Natural killer cell treated with Interleukin-12 subunit alpha and Interleukin-12 subunit beta and Interleukin-15 and Interleukin-18, amount 100 ng/mL, for 72 hours (primary cell): Measurements from ENCODE around the gene NKD2. TPM values are rescaled to one million over a fixed set of nuclear protein-coding genes. Genes with fewer than 3 reads are reported as not detected.

Experiments used
- ATAC-seq, 2 donors: fragments of 150-1000 bp; cut with Tn5 transposase in 1 of 2; sonication (Bioruptor Pico), chemical (Tn5 transposase) in 1 of 2; 2 replicates each; pipeline ENCODE4 v1.10.0; 2021
- DNase-seq: peaks from one replicate; pipeline ENCODE4 v3.0.0; 2022; ENCODE audit warnings: low spot score
- H3K27ac Mint-ChIP-seq, 2 donors: 1 replicate in 1 of 2; 2 replicates in 1 of 2; pipeline ENCODE4 v1.8.0; 2022; ENCODE audit warnings: mixed read lengths in 2 of 2, mild to moderate bottlenecking in 1 of 2, moderate library complexity in 1 of 2
- H3K27me3 Mint-ChIP-seq, 2 donors: 1 replicate in 1 of 2; 2 replicates in 1 of 2; pipeline ENCODE4 v1.8.0; 2022; ENCODE audit warnings: mixed read lengths in 2 of 2
- H3K36me3 Mint-ChIP-seq: one replicate; pipeline ENCODE4 v1.8.0; 2022; ENCODE audit warnings: mixed read lengths
- H3K4me1 Mint-ChIP-seq, 2 donors: 1 replicate in 1 of 2; 2 replicates in 1 of 2; pipeline ENCODE4 v1.8.0; 2022; ENCODE audit warnings: low read depth in 2 of 2, mixed read lengths in 2 of 2, mild to moderate bottlenecking in 1 of 2
- H3K4me3 Mint-ChIP-seq: one replicate; pipeline ENCODE4 v1.8.0; 2022; ENCODE audit warnings: mixed read lengths
- H3K9me3 Mint-ChIP-seq: 2 replicates; pipeline ENCODE4 v1.8.0; 2022; ENCODE audit warnings: mixed read lengths
- total RNA-seq, 2 donors: library from RNA; stranded (reverse); gene quantifications; one replicate each; pipeline ENCODE4 v1.2.3, GENCODE V29; 2022

The NKD2 gene
- under 1 TPM in 1 of 2 donors, not detected in 1; 0.53 TPM for total RNA-seq

- H3K27ac Mint-ChIP-seq: no peak within 1 kb of the TSS
- DNase-seq: peak; percentile 58
- ATAC-seq: no peak
- peak within 1 kb of the TSS; percentile 65 for H3K4me3 Mint-ChIP-seq
- no peaks in the 10 kb centered on the region for H3K36me3 Mint-ChIP-seq
- peaks cover 5 to 11% of the 10 kb centered on the region in 2 donors for H3K4me1 Mint-ChIP-seq
- peaks cover 31 to 42% of the 10 kb centered on the region in 2 donors for H3K27me3 Mint-ChIP-seq
- no peaks in the 10 kb centered on the region for H3K9me3 Mint-ChIP-seq
Observed at GRCh38 chr5:1008451-1009358, at the start of gene NKD2. TSS of gene NKD2 (plus strand) at chr5:1008802. CDS start at chr5:1009058, 256 bp downstream.

- Mint-ChIP-seq H3K27me3 (peaks cover 19 to 22% of the 10 kb centered on the region in 2 donors), H3K27ac (no peak overlapping the region), H3K4me1 (peaks cover 36 to 41% of the 10 kb centered on the region in 2 donors), H3K4me3 (peak overlapping the region; percentile 42), H3K9me3 (no peaks in the 10 kb centered on the region), H3K36me3 (no peaks in the 10 kb centered on the region)
- no peak for ATAC-seq
- DNase-seq: peak; percentile 50
Observed at GRCh38 chr5:959581-960531, 48.7 kb upstream of the NKD2 start.

DNA sequence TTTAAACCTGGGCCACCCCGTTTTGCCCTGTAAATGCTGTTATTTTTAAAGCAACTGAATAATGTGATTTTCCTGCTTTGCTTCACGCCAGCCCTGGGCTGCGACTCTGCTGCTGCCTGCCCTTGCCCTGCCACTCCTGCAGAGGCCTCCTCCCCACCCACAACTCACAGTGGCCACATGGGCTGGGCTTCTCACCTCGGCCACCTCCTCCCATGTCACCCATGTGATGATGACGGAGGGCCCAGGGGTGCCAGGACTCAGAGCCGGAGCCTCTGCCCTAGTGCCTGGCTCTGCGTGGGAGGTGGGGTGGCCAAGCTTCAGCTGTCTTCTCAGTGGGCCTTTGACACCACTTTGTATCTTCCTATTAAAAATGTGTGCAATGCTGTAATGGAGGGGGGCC, 48.1 kb upstream of the NKD2 start:
- H3K27ac Mint-ChIP-seq: no peak overlapping the region
- DNase-seq (peak; percentile 72), ATAC-seq (peak; percentile 31 to 58)
- no peaks in the 10 kb centered on the region for H3K36me3 Mint-ChIP-seq
- H3K4me1 Mint-ChIP-seq: peaks cover 30 to 35% of the 10 kb centered on the region in 2 donors
- H3K9me3 Mint-ChIP-seq: no peaks in the 10 kb centered on the region
- peak overlapping the region; percentile 42 for H3K4me3 Mint-ChIP-seq
- H3K27me3 Mint-ChIP-seq: peaks cover 12 to 22% of the 10 kb centered on the region in 2 donors

DNA sequence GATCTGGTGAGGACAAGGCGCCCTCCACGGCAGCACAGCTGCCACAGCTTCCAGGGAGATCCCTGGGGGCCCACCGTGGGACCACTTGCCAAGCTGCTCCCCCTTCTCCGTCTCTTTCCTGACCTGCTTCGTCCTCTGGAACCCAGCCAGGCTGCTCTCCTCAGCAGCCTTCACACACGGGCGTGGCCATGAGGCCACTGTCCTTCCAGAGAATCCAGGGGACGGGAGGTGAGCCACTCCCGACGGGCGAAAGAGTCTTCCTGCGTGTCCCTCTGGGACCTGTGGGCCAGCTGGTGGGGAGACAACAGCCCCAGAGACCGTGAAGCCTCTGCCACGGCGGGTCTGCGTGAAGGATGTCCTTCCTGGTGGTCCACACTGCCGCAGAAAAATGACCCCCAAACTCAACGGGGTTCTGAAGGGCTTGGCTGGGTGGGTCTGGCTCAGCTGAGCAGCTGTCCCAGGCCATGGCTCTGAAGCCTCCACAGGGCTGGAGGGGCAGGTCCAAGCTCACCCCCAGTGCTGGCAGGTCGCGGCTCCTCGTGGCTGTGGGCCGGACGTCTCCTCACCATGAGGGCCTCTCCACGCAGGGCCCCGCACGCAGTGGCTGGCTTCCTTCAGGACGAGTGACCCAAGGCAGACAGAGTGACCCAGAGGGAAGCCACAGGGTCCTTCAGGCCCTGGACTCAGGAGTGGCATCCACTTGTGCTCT, 47.4 kb upstream of the NKD2 start:
- Mint-ChIP-seq H3K4me1 (peaks cover 28 to 31% of the 10 kb centered on the region in 2 donors), H3K9me3 (no peaks in the 10 kb centered on the region), H3K36me3 (no peaks in the 10 kb centered on the region), H3K27me3 (peaks cover 8 to 19% of the 10 kb centered on the region in 2 donors), H3K4me3 (no peak overlapping the region), H3K27ac (no peak overlapping the region)
- DNase-seq: peak; percentile 35
- no peak for ATAC-seq

GRCh38 chr5:961711-962240, 46.8 kb upstream of the NKD2 start:
- H3K27ac Mint-ChIP-seq: no peak overlapping the region
- H3K4me3 Mint-ChIP-seq: no peak overlapping the region
- DNase-seq: no peak
- H3K27me3 Mint-ChIP-seq: peaks cover 14 to 19% of the 10 kb centered on the region in 2 donors
- no peaks in the 10 kb centered on the region for H3K9me3 Mint-ChIP-seq
- ATAC-seq: no peak
- no peaks in the 10 kb centered on the region for H3K36me3 Mint-ChIP-seq
- peaks cover 26 to 28% of the 10 kb centered on the region in 2 donors for H3K4me1 Mint-ChIP-seq

- H3K27ac Mint-ChIP-seq: no peak overlapping the region
- H3K4me3 Mint-ChIP-seq: no peak overlapping the region
- H3K36me3 Mint-ChIP-seq: no peaks in the 10 kb centered on the region
- no peaks in the 10 kb centered on the region for H3K9me3 Mint-ChIP-seq
- DNase-seq: no peak
- peaks cover 20% of the 10 kb centered on the region in 2 donors for H3K27me3 Mint-ChIP-seq
- peaks cover 23 to 25% of the 10 kb centered on the region in 2 donors for H3K4me1 Mint-ChIP-seq
- no peak for ATAC-seq
Observed at GRCh38 chr5:962386-962785, 46.2 kb upstream of the NKD2 start.

DNA sequence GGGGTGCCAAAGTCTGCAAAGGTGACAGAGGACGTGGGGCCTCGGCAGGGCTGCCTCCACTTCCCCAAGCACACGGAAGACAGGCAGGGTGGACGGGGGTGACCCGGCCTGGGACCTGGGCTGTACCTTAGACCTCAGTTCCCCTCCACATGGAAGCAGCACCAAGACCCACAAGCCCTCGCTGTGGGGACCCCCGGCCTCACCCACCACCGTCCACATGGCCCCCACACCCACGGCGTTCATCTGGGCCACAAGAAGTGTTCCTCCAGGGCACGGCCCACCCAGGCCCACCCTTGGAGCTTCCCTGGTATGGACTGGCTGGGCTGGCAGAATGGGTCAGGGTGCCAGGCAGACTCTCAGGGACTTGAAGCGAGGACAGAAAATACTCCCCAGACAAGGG, 45.8 kb upstream of the NKD2 start:
- no peak for ATAC-seq
- Mint-ChIP-seq H3K27me3 (peaks cover 25% of the 10 kb centered on the region in 2 donors), H3K27ac (no peak overlapping the region), H3K9me3 (no peaks in the 10 kb centered on the region), H3K36me3 (no peaks in the 10 kb centered on the region), H3K4me1 (peaks cover 19 to 21% of the 10 kb centered on the region in 2 donors), H3K4me3 (no peak overlapping the region)
- DNase-seq: no peak

DNA sequence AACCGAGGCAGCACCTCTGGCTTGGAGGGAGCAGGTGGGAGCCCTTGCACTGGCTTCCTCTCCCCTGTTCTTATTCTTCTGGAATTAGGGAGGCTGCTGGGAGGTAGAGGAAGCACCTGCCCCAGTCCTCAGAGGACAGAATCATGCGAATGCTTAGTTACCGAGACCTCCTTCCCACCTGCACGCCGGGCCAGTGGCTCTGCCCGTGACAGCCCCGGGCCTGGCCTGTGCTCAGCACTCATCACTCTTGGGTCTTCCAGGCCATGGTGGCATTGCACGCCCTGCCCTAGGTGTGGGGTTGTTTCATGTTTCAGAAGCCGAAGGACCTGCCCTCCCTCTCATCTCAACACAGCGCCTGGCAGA, 45.3 kb upstream of the NKD2 start:
- no peaks in the 10 kb centered on the region for H3K36me3 Mint-ChIP-seq
- H3K27ac Mint-ChIP-seq: no peak overlapping the region
- DNase-seq (no peak), ATAC-seq (peak; percentile 8 to 25)
- H3K27me3 Mint-ChIP-seq: peaks cover 28 to 30% of the 10 kb centered on the region in 2 donors
- H3K9me3 Mint-ChIP-seq: no peaks in the 10 kb centered on the region
- peaks cover 18 to 19% of the 10 kb centered on the region in 2 donors for H3K4me1 Mint-ChIP-seq
- H3K4me3 Mint-ChIP-seq: peak overlapping the region; percentile 33

DNA sequence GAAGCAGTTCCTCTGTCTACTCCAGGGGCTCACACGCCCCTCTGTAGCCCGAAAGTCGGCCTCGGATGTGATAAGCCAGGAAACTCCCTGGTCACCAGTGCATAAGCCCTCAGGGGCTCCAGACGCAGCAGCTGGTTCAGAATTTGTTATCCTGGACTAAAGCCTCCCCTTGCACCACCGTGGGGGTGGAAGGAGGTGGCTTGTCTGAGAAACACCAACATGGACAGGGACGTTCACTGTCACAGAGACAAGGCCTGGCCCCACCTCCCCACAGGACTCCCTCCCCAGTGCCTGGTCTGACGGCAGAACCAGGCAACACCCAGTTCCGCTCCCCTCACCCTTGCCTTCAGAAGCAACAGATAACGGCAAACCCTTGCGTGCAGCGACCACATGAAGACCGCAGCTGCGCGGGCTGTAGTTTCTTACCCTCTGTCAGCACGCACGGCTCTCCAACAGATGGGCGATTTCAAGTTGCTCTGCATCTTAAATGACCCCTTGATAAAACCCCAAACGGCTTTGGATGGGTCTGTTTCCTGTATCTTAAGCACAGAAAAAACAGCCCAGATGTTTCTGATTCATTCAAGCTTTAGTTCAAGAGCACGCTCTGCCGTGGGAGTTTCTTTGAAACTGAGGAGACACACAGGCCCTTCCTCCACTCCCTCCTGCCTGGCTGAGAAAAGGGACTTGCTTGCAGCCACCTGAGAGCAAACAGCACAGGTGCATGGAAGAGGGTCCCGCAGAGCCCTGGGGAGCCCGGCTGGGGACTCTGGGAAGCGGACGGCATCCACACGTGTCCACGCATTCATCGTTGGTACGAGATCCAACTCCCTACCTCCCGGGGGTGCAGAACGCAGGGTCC, 44.7 kb upstream of the NKD2 start:
- peak overlapping the region in 1 of 2 donors; percentile 45 for H3K27ac Mint-ChIP-seq
- ATAC-seq: peak; percentile 64 to 65
- H3K4me1 Mint-ChIP-seq: peaks cover 18 to 19% of the 10 kb centered on the region in 2 donors
- no peaks in the 10 kb centered on the region for H3K9me3 Mint-ChIP-seq
- DNase-seq: no peak
- peak overlapping the region; percentile 33 for H3K4me3 Mint-ChIP-seq
- H3K36me3 Mint-ChIP-seq: no peaks in the 10 kb centered on the region
- H3K27me3 Mint-ChIP-seq: peaks cover 33 to 36% of the 10 kb centered on the region in 2 donors

DNA sequence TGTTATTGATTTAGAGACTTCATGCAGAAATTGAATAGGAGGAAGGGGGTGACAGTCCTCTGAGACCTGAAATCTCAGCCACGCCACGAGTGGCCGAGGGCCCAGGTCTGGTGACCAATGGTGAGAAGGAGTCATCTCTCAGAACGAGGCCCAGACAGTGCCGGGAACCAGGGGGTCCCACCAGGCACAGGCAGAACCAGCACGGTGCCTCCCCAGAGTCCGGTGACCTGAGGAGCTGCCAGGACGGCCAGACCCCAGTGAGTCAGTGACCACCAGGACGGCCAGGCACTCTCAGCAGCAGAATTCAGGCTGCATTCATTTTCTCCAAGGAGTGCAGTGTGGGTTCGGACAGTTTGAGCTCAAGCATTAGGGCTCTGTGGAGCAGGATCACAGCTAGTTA, 43.8 kb upstream of the NKD2 start:
- ATAC-seq: no peak
- Mint-ChIP-seq H3K4me1 (peaks cover 18 to 19% of the 10 kb centered on the region in 2 donors), H3K4me3 (no peak overlapping the region), H3K27ac (no peak overlapping the region), H3K36me3 (no peaks in the 10 kb centered on the region), H3K9me3 (no peaks in the 10 kb centered on the region), H3K27me3 (peaks cover 41 to 45% of the 10 kb centered on the region in 2 donors)
- DNase-seq: no peak

DNA sequence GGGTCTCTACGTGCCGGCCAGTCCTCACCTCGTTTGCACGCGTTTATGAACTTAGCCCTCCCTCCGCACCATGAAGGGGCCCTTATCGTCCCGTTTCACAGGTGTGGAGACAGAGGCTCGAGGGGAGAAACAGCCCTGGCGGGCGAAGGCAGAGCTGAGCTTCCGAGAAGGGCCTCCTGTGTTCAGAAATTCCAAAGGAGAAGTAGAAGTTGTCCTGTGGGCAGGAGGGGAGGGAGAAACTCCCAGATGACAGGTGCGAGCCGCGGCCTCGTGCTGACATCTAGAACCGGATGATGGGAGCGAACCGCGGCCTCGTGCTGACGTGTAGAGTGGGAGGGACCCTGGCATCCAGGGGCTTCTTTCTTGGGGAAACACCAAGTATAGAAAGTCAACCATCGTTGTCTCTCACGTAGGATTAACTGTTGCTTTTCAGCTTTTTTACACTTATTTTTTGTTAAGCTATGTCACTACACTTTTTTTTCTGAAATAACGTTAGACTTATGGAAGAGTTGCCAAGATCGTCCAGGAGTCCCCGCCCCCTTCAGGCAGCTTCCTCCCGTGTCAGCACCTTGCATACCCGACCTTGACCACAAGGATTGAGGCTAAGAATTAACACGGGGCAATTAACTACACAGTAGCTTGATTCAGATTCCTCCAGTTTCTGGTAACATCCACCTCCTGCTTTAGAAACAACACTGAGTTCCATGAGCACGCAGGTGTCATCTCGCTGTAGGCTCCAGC, 42.8 kb upstream of the NKD2 start:
- H3K36me3 Mint-ChIP-seq: no peaks in the 10 kb centered on the region
- H3K9me3 Mint-ChIP-seq: no peaks in the 10 kb centered on the region
- ATAC-seq (no peak), DNase-seq (no peak)
- peaks cover 12 to 14% of the 10 kb centered on the region in 2 donors for H3K4me1 Mint-ChIP-seq
- H3K27me3 Mint-ChIP-seq: peaks cover 36 to 51% of the 10 kb centered on the region in 2 donors
- H3K4me3 Mint-ChIP-seq: no peak overlapping the region
- H3K27ac Mint-ChIP-seq: no peak overlapping the region

DNA sequence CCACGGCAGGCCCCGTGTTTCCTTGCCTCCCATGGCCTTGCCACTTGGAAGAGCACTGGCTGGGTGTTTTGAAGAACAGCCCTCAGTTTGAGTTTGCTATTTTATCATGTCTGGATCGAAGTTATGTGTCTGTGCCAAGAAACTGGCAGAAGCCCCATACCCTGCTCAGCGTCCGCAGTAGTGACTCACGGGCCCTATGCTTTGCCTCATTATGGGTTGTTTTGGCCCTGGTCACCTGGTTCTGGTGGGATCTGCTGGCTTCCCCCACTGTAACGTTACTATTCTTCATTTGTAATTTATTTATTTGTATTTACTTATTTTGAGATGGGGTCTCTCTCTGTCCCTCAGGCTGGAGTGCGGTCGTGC, 42.3 kb upstream of the NKD2 start:
- Mint-ChIP-seq H3K4me3 (no peak overlapping the region), H3K27me3 (peaks cover 34 to 56% of the 10 kb centered on the region in 2 donors), H3K36me3 (no peaks in the 10 kb centered on the region), H3K27ac (no peak overlapping the region), H3K4me1 (peaks cover 9 to 11% of the 10 kb centered on the region in 2 donors), H3K9me3 (no peaks in the 10 kb centered on the region)
- no peak for DNase-seq
- no peak for ATAC-seq
